Psoas muscle (tissue), 8 donors: ENCODE data around the gene KRT39. TPM values are rescaled to one million over a fixed set of nuclear protein-coding genes. Genes with fewer than 3 reads are reported as not detected.

ENCODE experiments used
- ATAC-seq, 4 donors: fragments of 200-7000 bp; cut with Tn5 transposase; one replicate each; pipeline ENCODE4 v1.9.1; 2020; ENCODE audit warnings: moderate library complexity in 3 of 4, mild to moderate bottlenecking in 2 of 4
- DNase-seq, 2 donors: peaks; one replicate each; pipeline ENCODE4 v3.0.0-alpha.2; 2020
- H3K27ac ChIP-seq: fragments of 200-600 bp; one replicate; pipeline ENCODE4 v1.8.0; 2022
- H3K27me3 ChIP-seq, 3 donors: fragments of 200-600 bp in 1 of 3; one replicate each; pipeline versions ENCODE4 v1.6.1 to v1.8.0; 2013 to 2022; ENCODE audit warnings: low read length in 2 of 3, mild to moderate bottlenecking in 2 of 3, moderate library complexity in 1 of 3; ENCODE audit not compliant: insufficient read depth in 3 of 3
- H3K36me3 ChIP-seq, 2 donors: fragments of 200-600 bp in 1 of 2; one replicate each; pipeline versions ENCODE4 v1.6.1 to v1.8.0; 2013 to 2022; ENCODE audit warnings: low read depth in 1 of 2, mild to moderate bottlenecking in 1 of 2, moderate library complexity in 1 of 2; ENCODE audit not compliant: insufficient read depth in 1 of 2
- H3K4me1 ChIP-seq: fragments of 200-600 bp; one replicate; pipeline ENCODE4 v1.8.0; 2022
- H3K4me3 ChIP-seq: fragments of 200-600 bp; one replicate; pipeline ENCODE4 v1.8.0; 2022; ENCODE audit warnings: mild to moderate bottlenecking
- H3K9me3 ChIP-seq: fragments of 200-600 bp; one replicate; pipeline ENCODE4 v1.8.0; 2022
- WGBS, 3 donors: extraction: QIAGEN DNeasy Blood & Tissue Kit; methylation state at CpG; one replicate each; pipeline versions ENCODE4 v1.1.6 to v1.1.7; 2013; 5-methylcytosine and 5-hydroxymethylcytosine counted together
- intact Hi-C, 2 donors: fragments of 100-400 bp; cut with DNase I; formaldehyde crosslinking; loops; one replicate each; pipeline versions ENCODE4 v1.11.0 to v1.14.2; 2022
- polyA plus RNA-seq, 3 donors: library from polyadenylated mRNA; stranded (reverse); fragments of 200-250 nt; gene quantifications; one replicate each; pipeline ENCODE4 v1.2.3, GENCODE V29; 2013
- total RNA-seq, 4 donors: library from RNA; stranded (reverse); fragmentation: NEBNext Ultra II Directional in 2 of 4; extraction: Animal tissue kit (Norgen Biotek cat#: 25700) in 2 of 4; gene quantifications; one replicate each; pipeline versions ENCODE4 v1.2.1 to v1.2.4, GENCODE V29; 2021 to 2023
- TF ChIP-seq, protein P1 (sequence below): fragments of 200-600 bp; IDR thresholded peaks from one replicate; pipeline ENCODE4 v1.8.0; 2022; ENCODE audit warnings: antibody characterized with exemption
- donor health status: healthy with polysubstance abuse.
- donor health status: DM: no; HTN: no; CAD: no; lungs with moderate emphysema.
- donor health status: Bipolar disorder and iron deficiency.
- donor health status: healthy.
- donor health status: DM: yes; HTN: yes; CAD: no.
- donor health status: DM: no; HTN: no; CAD: no.
- donor health status: DM: no; HTN: no; CAD: no.
- donor health status: DM: yes; HTN: yes; CAD: no.

Gene KRT39
- total and polyA plus RNA-seq, 7 donors = not detected

DNA sequence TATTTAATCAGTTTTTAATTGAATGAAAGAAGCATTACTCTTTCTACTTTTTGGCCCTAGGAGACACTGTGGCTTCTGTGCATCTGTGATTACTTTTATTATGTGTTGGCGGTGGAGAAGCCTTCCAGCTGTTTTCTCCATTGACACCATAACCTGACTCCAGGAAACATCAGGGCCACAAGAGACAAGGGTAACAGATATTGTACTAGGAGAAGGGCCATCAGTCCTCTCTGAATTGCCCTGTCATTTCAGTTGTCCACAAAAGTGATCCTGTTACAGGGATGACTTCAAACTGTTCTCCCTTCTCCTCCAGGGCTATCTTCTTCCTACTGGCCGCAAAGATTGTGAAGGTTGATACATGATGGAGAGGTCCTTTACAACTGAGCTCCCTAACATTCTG is 14.6 kb downstream of the KRT39 start:
- Histone ChIP-seq H3K27ac (peak overlapping the region; percentile 68), H3K9me3 (no peaks in the 10 kb centered on the region), H3K4me1 (peaks cover 9% of the 10 kb centered on the region), H3K4me3 (no peak overlapping the region), H3K27me3 (peaks cover 0 to 7% (median 0%) of the 10 kb centered on the region in 3 donors), H3K36me3 (no peaks in the 10 kb centered on the region)
- ATAC-seq = peak; percentile 79 to 84 (median 82)
- TF ChIP-seq, protein P1, sequence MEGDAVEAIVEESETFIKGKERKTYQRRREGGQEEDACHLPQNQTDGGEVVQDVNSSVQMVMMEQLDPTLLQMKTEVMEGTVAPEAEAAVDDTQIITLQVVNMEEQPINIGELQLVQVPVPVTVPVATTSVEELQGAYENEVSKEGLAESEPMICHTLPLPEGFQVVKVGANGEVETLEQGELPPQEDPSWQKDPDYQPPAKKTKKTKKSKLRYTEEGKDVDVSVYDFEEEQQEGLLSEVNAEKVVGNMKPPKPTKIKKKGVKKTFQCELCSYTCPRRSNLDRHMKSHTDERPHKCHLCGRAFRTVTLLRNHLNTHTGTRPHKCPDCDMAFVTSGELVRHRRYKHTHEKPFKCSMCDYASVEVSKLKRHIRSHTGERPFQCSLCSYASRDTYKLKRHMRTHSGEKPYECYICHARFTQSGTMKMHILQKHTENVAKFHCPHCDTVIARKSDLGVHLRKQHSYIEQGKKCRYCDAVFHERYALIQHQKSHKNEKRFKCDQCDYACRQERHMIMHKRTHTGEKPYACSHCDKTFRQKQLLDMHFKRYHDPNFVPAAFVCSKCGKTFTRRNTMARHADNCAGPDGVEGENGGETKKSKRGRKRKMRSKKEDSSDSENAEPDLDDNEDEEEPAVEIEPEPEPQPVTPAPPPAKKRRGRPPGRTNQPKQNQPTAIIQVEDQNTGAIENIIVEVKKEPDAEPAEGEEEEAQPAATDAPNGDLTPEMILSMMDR = no peak
- intact Hi-C loops = no loop called here
- no peak for DNase-seq
- 18 to 37% (median 29%) methylated on average over 2 of the region's 2 CpGs for WGBS, 3 donors

DNA sequence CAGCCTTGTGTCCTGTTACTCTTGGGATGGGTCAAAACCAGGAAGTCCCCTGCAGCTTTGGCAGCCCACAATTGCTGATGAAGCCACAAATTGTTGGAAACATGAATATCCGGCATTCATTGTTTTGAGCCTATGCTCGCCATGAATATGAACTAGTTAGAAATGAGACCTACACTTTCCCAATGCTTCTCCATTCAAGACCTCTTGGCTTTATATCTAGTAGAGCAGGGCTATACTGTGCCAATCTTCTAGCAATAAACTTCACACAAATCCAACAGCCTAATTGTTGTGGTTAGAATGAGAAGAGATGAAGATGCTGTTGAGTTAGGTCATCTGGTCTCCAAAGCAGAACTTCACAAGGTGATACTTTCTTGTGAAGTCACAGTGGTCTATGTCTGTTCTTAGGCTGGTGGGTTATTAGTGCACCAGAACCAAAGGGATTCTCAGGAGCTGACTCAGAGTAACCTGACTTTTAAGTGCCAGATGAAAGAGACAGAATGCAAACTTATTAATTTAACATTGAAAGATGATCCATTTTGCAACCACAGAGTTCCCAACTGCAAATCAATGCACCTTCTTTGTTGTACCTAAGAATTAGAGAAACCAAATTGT is 15.6 kb downstream of the KRT39 start:
- H3K4me1 ChIP-seq = peaks cover 9% of the 10 kb centered on the region
- intact Hi-C loops = no loop called here
- H3K27ac ChIP-seq = no peak overlapping the region
- ATAC-seq (no peak), DNase-seq (no peak)
- no peaks in the 10 kb centered on the region for H3K9me3 ChIP-seq
- peaks cover 0 to 17% (median 0%) of the 10 kb centered on the region in 3 donors for H3K27me3 ChIP-seq
- H3K4me3 ChIP-seq = no peak overlapping the region
- WGBS, 3 donors = 95 to 97% (median 97%) methylated on average over 2 of the region's 2 CpGs
- TF ChIP-seq, protein P1 = no peak
- no peaks in the 10 kb centered on the region for H3K36me3 ChIP-seq

DNA sequence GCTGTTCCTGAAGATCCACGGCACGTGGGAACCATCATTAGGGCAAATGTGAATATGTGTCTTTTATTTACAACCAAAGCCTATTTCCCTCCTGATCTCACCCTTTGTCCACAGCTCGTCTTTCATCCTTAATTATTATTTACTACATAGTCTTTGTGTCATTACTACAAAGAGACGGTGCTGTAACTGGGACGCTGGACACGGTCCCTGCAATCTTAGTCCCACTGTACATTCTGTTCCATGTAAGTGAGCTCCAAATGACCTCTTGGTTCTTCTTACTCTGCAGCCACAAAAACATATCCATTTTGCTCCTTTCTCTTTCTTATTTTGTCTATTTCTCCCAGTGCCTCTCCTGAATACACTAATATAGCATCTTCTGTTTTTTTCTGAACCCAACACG is 16.6 kb downstream of the KRT39 start:
- DNase-seq (no peak), ATAC-seq (peak in 2 of 4 donors; percentile 67 to 72)
- 44 to 52% (median 51%) methylated on average over 7 of the region's 7 CpGs for WGBS, 3 donors
- TF ChIP-seq, protein P1 = no peak
- intact Hi-C loops = no loop called here
- Histone ChIP-seq H3K36me3 (no peaks in the 10 kb centered on the region), H3K4me3 (no peak overlapping the region), H3K27ac (no peak overlapping the region), H3K4me1 (peaks cover 9% of the 10 kb centered on the region), H3K27me3 (peaks cover 0 to 17% (median 3%) of the 10 kb centered on the region in 3 donors), H3K9me3 (no peaks in the 10 kb centered on the region)

DNA sequence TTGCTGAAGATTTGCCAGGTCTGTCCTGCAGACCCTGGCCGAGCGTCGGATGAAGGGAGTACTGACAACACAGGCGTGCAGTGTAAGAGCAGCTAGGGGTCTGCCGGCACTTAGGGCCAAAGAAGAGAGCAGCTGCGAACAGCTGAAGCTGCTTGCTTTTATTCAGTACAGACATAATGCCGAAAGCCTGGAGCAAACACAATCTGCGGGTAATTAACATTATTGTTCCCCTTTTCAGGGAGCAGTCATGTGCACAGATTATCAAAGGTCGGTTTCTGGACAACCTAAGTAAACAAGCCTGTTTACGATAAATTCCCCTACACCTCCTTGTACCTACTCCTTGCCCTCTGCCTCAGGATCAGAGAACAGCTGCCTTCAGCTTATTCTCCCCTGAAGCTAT is 17.3 kb downstream of the KRT39 start:
- Histone ChIP-seq H3K9me3 (no peaks in the 10 kb centered on the region), H3K4me1 (peaks cover 9% of the 10 kb centered on the region), H3K27me3 (peaks cover 0 to 17% (median 3%) of the 10 kb centered on the region in 3 donors), H3K36me3 (no peaks in the 10 kb centered on the region), H3K4me3 (no peak overlapping the region), H3K27ac (no peak overlapping the region)
- intact Hi-C loops = no loop called here
- WGBS, 3 donors = 22 to 39% (median 26%) methylated on average over 10 of the region's 10 CpGs
- TF ChIP-seq, protein P1 = no peak
- ATAC-seq = no peak
- no peak for DNase-seq

DNA sequence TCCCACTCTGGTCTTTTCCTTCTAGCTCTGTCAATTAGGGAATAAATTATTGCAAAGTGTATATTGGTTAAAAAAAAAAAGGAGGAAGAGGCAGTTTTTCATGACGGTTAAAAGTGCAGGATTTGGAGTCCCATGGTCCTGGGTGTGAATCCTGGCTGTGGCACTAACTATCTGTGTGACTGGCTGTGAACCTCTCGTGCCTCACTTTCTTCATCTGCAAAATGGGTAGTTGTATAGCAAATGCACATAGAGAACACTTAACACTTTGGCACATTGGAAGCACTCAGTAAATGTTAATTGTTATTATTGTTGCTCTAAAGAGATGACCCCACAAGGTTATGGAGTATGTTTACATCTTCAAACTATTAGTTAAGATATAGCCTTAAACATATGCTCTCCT is 18.8 kb downstream of the KRT39 start:
- Histone ChIP-seq H3K4me3 (no peak overlapping the region), H3K36me3 (no peaks in the 10 kb centered on the region), H3K4me1 (peaks cover 7% of the 10 kb centered on the region), H3K27me3 (peaks cover 0 to 17% (median 3%) of the 10 kb centered on the region in 3 donors), H3K27ac (no peak overlapping the region), H3K9me3 (no peaks in the 10 kb centered on the region)
- DNase-seq (no peak), ATAC-seq (no peak)
- TF ChIP-seq, protein P1 = no peak
- intact Hi-C loops = no loop called here
- 69 to 87% (median 77%) methylated on average over 2 of the region's 2 CpGs for WGBS, 3 donors
